ENCODE results near the gene ETNK2.

The ETNK2 gene

DNA sequence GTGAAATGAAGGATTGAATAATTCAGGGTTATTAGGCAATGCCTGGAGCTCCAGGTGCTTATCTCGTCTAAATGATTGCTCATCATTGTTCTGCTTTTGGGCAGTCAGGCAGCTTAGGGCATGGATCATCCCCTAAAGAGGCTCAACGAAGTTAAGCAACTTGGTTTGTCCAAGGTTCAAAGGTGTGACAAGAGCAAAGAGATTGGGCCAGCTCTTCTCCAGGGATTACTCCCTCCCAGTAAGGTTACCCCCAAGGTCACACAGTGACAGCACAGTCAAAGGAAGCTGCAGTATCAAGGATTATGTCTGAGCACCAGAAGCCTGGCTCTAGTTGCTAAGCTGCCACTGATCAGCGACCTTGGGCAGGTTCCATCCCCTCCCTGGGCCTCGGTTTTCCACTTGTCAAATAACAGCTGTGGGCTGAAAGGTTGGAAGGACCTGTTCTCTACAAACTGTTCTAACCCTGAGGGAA lies 6.8 kb downstream of the ETNK2 start:
- no peak for TF ChIP-seq YY1 (IDR thresholded peaks at IDR 0.05; ENCODE audit: insufficient read depth, insufficient read length)
- TF ChIP-seq SUZ12 (IDR thresholded peaks at IDR 0.05; ENCODE audit: extremely low read depth, insufficient read depth, insufficient read length) = no peak
- no peak for TF ChIP-seq ZNF274 (IDR thresholded peaks at IDR 0.05; ENCODE audit: low read depth, low read length)

DNA sequence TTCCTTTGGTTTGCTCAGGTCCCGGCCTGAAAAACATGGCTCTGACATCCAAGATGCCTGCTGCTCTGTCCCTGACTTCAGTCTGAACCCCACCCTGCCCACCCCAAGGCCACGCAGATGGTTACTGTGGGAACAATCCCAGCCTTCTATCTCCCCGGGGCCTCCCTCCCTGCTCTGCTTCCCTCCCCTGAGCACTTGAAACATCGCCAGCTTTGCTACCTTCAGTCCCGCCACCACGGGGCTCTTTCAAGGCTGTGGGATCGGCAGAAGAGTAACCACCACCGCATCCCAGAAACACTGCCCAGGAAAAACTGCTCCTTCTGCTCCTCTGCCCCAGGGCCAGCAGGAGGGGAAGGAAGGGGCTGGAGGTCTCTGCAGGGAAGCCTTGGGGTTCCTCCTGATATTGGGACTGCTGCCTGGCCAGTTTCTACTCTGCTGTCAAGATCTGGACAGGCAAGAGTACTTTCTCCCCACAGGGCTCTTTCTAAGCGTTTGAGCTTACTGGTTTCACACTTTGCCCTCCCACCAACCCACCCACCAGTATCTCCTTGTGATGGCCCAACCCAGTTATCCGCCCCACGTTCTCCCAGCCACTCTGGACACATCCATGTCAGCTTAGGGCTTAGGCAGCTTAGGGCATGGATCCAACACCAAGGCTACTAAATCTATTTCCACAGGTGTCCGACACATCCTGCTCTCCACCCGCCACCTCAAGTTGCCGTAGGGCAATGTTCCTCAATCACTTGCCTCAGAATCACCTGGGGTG lies 8.4 kb downstream of the ETNK2 start:
- TF ChIP-seq YY1 (IDR thresholded peaks at IDR 0.05; ENCODE audit: insufficient read depth, insufficient read length) = no peak
- TF ChIP-seq SUZ12 (IDR thresholded peaks at IDR 0.05; ENCODE audit: extremely low read depth, insufficient read depth, insufficient read length) = no peak
- no peak for TF ChIP-seq ZNF274 (IDR thresholded peaks at IDR 0.05; ENCODE audit: low read depth, low read length)
- Histone ChIP-seq H3K36me3 (ENCODE audit: insufficient read depth, insufficient read length, low read length) (peaks cover 36% of the 10 kb centered on the region), H3K4me3 (ENCODE audit: insufficient read length, low read depth) (no peak overlapping the region), H3K27me3 (ENCODE audit: insufficient read depth, insufficient read length) (no peaks in the 10 kb centered on the region), H3K9ac (ENCODE audit: insufficient read length, low read depth) (no peak overlapping the region), H3K9me3 (ENCODE audit: insufficient read depth, low read length) (no peaks in the 10 kb centered on the region), H3K4me1 (ENCODE audit: insufficient read depth, insufficient read length) (peaks cover 16% of the 10 kb centered on the region)
- DNase-seq (ENCODE audit: low read depth, low spot score) = no peak

More for the DNA sequence above, 6.8 kb downstream of the ETNK2 start:
- H3K36me3 ChIP-seq (ENCODE audit: insufficient read depth, insufficient read length, low read length) = peaks cover 20% of the 10 kb centered on the region
- no peak overlapping the region for H3K4me3 ChIP-seq (ENCODE audit: insufficient read length, low read depth)
- no peak for DNase-seq (ENCODE audit: low read depth, low spot score)
- H3K9ac ChIP-seq (ENCODE audit: insufficient read length, low read depth) = no peak overlapping the region
- peaks cover 30% of the 10 kb centered on the region for H3K4me1 ChIP-seq (ENCODE audit: insufficient read depth, insufficient read length)
- no peaks in the 10 kb centered on the region for H3K9me3 ChIP-seq (ENCODE audit: insufficient read depth, low read length)
- H3K27me3 ChIP-seq (ENCODE audit: insufficient read depth, insufficient read length) = no peaks in the 10 kb centered on the region

DNA sequence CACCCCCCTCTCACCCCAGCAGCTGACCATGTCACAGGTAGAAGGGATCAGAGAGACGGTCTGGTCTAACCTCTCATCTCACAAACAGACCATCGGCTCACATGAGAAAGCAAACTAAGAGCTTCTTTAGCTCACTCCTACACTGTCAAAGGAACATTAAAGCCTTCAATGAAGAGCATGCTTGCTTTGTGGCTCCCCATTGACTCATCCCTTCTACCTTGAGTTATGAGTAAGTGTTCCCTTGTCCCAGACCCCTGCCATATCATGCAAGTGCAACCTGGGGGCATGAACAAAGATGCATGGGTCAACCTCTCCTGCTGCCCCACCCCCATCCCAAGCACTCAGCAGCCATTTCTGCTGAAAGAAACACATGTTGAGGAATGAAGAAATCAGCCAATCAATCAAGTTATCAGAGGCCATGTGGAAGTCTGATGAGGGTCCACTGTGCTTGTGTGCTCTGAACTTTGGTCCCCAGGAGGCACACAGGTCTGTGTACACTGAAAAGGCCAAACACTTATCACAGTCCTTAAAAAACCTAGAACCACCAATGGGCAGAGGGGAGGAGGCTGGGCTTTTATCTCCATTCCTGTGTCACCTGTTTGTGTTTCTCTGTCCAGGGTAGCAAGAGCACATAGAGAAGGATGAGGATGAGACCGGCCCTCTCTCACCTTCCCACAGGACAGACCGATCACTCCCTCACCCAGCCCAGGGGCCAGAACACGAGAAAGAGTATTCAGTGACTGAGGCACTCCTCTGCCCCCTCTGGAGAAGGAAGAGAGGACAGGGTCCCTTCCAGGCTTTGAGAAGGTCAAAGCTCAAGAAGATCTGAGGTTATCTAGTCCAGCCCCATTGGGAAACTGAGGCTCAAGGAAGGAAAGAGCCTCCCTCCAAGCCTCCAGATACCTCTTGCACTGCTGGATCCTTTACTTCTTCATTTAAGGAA lies 9.5 kb downstream of the ETNK2 start:
- DNase-seq (ENCODE audit: low read depth, low spot score) = no peak
- no peak overlapping the region for H3K4me3 ChIP-seq (ENCODE audit: insufficient read length, low read depth)
- H3K36me3 ChIP-seq (ENCODE audit: insufficient read depth, insufficient read length, low read length) = peaks cover 45% of the 10 kb centered on the region
- peaks cover 12% of the 10 kb centered on the region for H3K4me1 ChIP-seq (ENCODE audit: insufficient read depth, insufficient read length)
- H3K9ac ChIP-seq (ENCODE audit: insufficient read length, low read depth) = no peak overlapping the region
- H3K27me3 ChIP-seq (ENCODE audit: insufficient read depth, insufficient read length) = no peaks in the 10 kb centered on the region
- no peaks in the 10 kb centered on the region for H3K9me3 ChIP-seq (ENCODE audit: insufficient read depth, low read length)
- TF ChIP-seq YY1 (IDR thresholded peaks at IDR 0.05; ENCODE audit: insufficient read depth, insufficient read length) (no peak), ZNF274 (IDR thresholded peaks at IDR 0.05; ENCODE audit: low read depth, low read length) (no peak), SUZ12 (IDR thresholded peaks at IDR 0.05; ENCODE audit: extremely low read depth, insufficient read depth, insufficient read length) (no peak)

DNA sequence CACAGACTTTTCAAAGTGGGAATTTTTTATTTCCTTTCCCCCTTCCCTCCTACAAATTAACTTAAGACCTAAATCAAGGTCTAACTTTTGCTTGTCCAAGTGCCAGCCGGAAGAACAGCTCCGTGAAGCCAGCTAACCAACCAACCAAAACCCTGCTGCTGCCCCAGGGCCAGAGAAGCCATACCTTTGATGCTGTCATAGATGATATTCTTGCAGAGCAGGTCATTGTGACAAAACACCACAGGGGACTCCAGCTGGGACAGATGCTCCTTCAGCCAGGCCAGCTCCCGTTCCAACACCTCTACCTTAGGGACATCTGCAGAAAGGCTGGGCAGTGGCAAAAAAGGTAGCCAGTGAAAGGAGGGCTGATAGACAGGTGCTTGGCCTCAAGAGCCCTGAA lies 10.7 kb downstream of the ETNK2 start:
- no peak overlapping the region for H3K9ac ChIP-seq (ENCODE audit: insufficient read length, low read depth)
- no peak for DNase-seq (ENCODE audit: low read depth, low spot score)
- H3K27me3 ChIP-seq (ENCODE audit: insufficient read depth, insufficient read length) = no peaks in the 10 kb centered on the region
- H3K4me3 ChIP-seq (ENCODE audit: insufficient read length, low read depth) = no peak overlapping the region
- TF ChIP-seq ZNF274 (IDR thresholded peaks at IDR 0.05; ENCODE audit: low read depth, low read length) (no peak), SUZ12 (IDR thresholded peaks at IDR 0.05; ENCODE audit: extremely low read depth, insufficient read depth, insufficient read length) (no peak), YY1 (IDR thresholded peaks at IDR 0.05; ENCODE audit: insufficient read depth, insufficient read length) (no peak)
- H3K4me1 ChIP-seq (ENCODE audit: insufficient read depth, insufficient read length) = peaks cover 8% of the 10 kb centered on the region
- peaks cover 50% of the 10 kb centered on the region for H3K36me3 ChIP-seq (ENCODE audit: insufficient read depth, insufficient read length, low read length)
- H3K9me3 ChIP-seq (ENCODE audit: insufficient read depth, low read length) = no peaks in the 10 kb centered on the region

DNA sequence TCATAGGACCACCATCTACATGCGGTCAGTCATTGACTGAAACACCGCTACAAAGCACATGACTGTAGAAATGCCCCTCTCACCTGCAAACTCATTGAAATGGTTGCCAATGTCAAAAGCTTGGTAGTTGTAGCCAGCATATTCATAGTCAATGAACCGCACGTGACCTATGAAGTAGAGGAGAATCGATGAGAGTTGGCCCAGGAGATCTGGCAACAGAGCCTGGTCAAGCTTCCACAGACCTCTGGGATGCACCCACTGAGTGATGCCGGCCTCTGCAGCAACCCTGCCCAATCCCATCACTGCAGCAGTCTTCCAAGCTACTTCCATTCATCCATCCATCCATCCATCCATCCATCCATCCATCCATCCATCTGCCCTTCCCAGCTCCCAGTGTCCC lies 11.9 kb downstream of the ETNK2 start:
- Histone ChIP-seq H3K27me3 (ENCODE audit: insufficient read depth, insufficient read length) (no peaks in the 10 kb centered on the region), H3K9me3 (ENCODE audit: insufficient read depth, low read length) (no peaks in the 10 kb centered on the region)
- DNase-seq (ENCODE audit: low read depth, low spot score) = no peak

DNA sequence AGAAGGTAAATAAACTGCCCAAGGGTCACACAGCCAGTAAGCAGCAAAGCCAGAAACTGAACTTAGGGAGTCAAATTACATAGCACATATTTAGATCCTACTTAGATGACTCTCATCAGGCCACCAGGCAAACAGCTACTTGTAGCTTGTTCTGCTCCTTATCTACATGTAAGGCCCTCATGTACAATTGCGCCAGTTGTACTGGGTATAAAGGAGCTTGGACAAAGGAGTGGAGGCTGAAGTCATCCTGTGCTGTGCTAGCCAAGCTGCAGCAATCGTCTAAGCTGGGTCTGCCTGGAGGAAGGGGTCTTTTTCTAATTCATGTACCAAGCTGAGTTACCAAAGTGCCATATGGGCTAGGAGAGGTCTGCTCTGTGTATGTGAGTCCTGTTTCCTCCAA lies 12.8 kb downstream of the ETNK2 start:
- Histone ChIP-seq H3K4me1 (ENCODE audit: insufficient read depth, insufficient read length) (peaks cover 8% of the 10 kb centered on the region), H3K4me3 (ENCODE audit: insufficient read length, low read depth) (no peak overlapping the region), H3K9ac (ENCODE audit: insufficient read length, low read depth) (no peak overlapping the region), H3K36me3 (ENCODE audit: insufficient read depth, insufficient read length, low read length) (peaks cover 56% of the 10 kb centered on the region), H3K27me3 (ENCODE audit: insufficient read depth, insufficient read length) (no peaks in the 10 kb centered on the region), H3K9me3 (ENCODE audit: insufficient read depth, low read length) (no peaks in the 10 kb centered on the region)
- TF ChIP-seq SUZ12 (IDR thresholded peaks at IDR 0.05; ENCODE audit: extremely low read depth, insufficient read depth, insufficient read length) = no peak
- TF ChIP-seq YY1 (IDR thresholded peaks at IDR 0.05; ENCODE audit: insufficient read depth, insufficient read length) = no peak
- TF ChIP-seq ZNF274 (IDR thresholded peaks at IDR 0.05; ENCODE audit: low read depth, low read length) = no peak
- DNase-seq (ENCODE audit: low read depth, low spot score) = no peak

More for the DNA sequence above, 11.9 kb downstream of the ETNK2 start:
- no peak for TF ChIP-seq ZNF274 (IDR thresholded peaks at IDR 0.05; ENCODE audit: low read depth, low read length)
- TF ChIP-seq SUZ12 (IDR thresholded peaks at IDR 0.05; ENCODE audit: extremely low read depth, insufficient read depth, insufficient read length) = no peak
- no peak for TF ChIP-seq YY1 (IDR thresholded peaks at IDR 0.05; ENCODE audit: insufficient read depth, insufficient read length)
- H3K4me3 ChIP-seq (ENCODE audit: insufficient read length, low read depth) = no peak overlapping the region
- H3K9ac ChIP-seq (ENCODE audit: insufficient read length, low read depth) = no peak overlapping the region
- H3K36me3 ChIP-seq (ENCODE audit: insufficient read depth, insufficient read length, low read length) = peaks cover 48% of the 10 kb centered on the region
- peaks cover 8% of the 10 kb centered on the region for H3K4me1 ChIP-seq (ENCODE audit: insufficient read depth, insufficient read length)

DNA sequence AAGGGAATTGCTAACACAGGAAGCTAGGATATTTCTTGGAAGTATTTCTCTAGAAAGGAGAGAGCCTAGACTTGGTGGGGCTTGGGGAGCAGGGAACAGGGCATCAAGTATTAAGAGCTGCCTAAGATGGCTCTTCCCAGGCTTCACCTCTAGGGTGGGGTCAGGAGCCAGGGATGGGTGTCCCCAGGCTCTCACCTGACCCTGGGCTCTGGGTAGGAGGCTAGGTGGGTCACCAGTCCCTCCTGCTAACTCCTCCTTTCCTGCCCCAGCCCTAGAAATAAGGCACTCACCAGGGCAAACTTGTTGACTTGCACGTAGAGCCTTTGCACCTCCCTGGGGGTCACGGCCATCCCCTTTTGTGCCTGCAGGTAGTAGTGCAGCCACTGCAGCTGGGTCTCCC lies 15.0 kb downstream of the ETNK2 start:
- H3K36me3 ChIP-seq (ENCODE audit: insufficient read depth, insufficient read length, low read length) = peaks cover 61% of the 10 kb centered on the region
- TF ChIP-seq ZNF274 (IDR thresholded peaks at IDR 0.05; ENCODE audit: low read depth, low read length) = no peak
- no peaks in the 10 kb centered on the region for H3K27me3 ChIP-seq (ENCODE audit: insufficient read depth, insufficient read length)
- H3K4me1 ChIP-seq (ENCODE audit: insufficient read depth, insufficient read length) = peaks cover 7% of the 10 kb centered on the region
- DNase-seq (ENCODE audit: low read depth, low spot score) = no peak
- H3K9ac ChIP-seq (ENCODE audit: insufficient read length, low read depth) = no peak overlapping the region
- H3K9me3 ChIP-seq (ENCODE audit: insufficient read depth, low read length) = no peaks in the 10 kb centered on the region
- no peak overlapping the region for H3K4me3 ChIP-seq (ENCODE audit: insufficient read length, low read depth)

Data from NT2/D1 (cell line).